22Rv1 (cell line): ENCODE measurements around the gene ASPRV1.

Experiments used
- H3K27ac ChIP-seq: fragments of 450-650 bp; 2 replicates; pipeline ENCODE4 v1.5.1; 2017
- CTCF ChIP-seq: fragments of 450-650 bp; IDR thresholded peaks from 2 replicates; pipeline ENCODE4 v1.5.1; 2017; ENCODE audit warnings: mild to moderate bottlenecking
- ZFX ChIP-seq: fragments of 450-650 bp; IDR thresholded peaks from 2 replicates; pipeline ENCODE4 v1.6.1; 2017; ENCODE audit warnings: antibody characterized with exemption, borderline replicate concordance

The ASPRV1 gene

GRCh38 chr2:69988086-69988635 is 26.7 kb upstream of the ASPRV1 start:
- TF ChIP-seq ZFX (no peak), CTCF (no peak)
- no peak overlapping the region for H3K27ac ChIP-seq

- no peak overlapping the region for H3K27ac ChIP-seq
- TF ChIP-seq CTCF (no peak), ZFX (no peak)
Measured at GRCh38 chr2:69986691-69987090, 25.3 kb upstream of the ASPRV1 start.

- H3K27ac ChIP-seq, result no peak overlapping the region
- TF ChIP-seq CTCF (no peak), ZFX (no peak)
Measured at GRCh38 chr2:69985688-69986087, 24.3 kb upstream of the ASPRV1 start.

- TF ChIP-seq CTCF, result no peak
- TF ChIP-seq ZFX, result no peak
- no peak overlapping the region for H3K27ac ChIP-seq
Measured at GRCh38 chr2:69985216-69985615, 23.8 kb upstream of the ASPRV1 start.

GRCh38 chr2:69983392-69983966 is 22.0 kb upstream of the ASPRV1 start:
- TF ChIP-seq CTCF (no peak), ZFX (no peak)
- no peak overlapping the region for H3K27ac ChIP-seq

- H3K27ac ChIP-seq, result no peak overlapping the region
- TF ChIP-seq CTCF (no peak), ZFX (no peak)
Measured at GRCh38 chr2:69979902-69980807, 18.7 kb upstream of the ASPRV1 start.
